K562 (cell line): Measurements from ENCODE around the gene CD72. TPM values are rescaled to one million over a fixed set of nuclear protein-coding genes. Genes with fewer than 3 reads are reported as not detected.

ENCODE experiments used
- ATAC-seq: fragments of 200-7000 bp; cut with Tn5 transposase; 3 replicates; pipeline ENCODE4 v1.9.1; 2020; ENCODE audit warnings: moderate library complexity
- BruUV-seq: library from RNA; stranded (reverse); fragments of 400-500 nt; replicated peaks from 2 replicates; lab custom pipeline; 2021; lab: Mats Ljungman, UMichigan
- CTCF ChIA-PET: fragments of 300-600 bp; formaldehyde crosslinking; extraction: SDS; loops from one replicate; lab custom pipeline; 2021; ENCODE audit warnings: low intra/inter-chr PET ratio; lab: Yijun Ruan, JAX
- POLR2A ChIA-PET: fragments of 300-600, 350-650 bp; sonication (Branson Sonifier 250); formaldehyde crosslinking; extraction: SDS; loops from one replicate; lab custom pipeline; 2021; ENCODE audit warnings: antibody characterized with exemption, inconsistent platforms; lab: Yijun Ruan, JAX
- DNase-seq, 4 experiments: peaks; one replicate each; pipeline versions ENCODE4 v3.0.0 to v3.0.0-alpha.2; 2011 to 2018; ENCODE audit warnings: low spot score in 3 of 4, mixed read lengths in 3 of 4; ENCODE audit errors: extremely low read depth in 1 of 4
- FAIRE-seq: peaks from 2 replicates; lab custom pipeline; 2011; peaks lifted over from hg19 to GRCh38; lab: Jason Lieb, UNC
- H2AFZ ChIP-seq: 2 replicates; pipeline ENCODE4 v1.6.0; 2011; ENCODE audit warnings: low read depth, low read length, control low read depth, inconsistent platforms
- H3K27ac ChIP-seq: fragments of 200-600 bp; 3 replicates; pipeline ENCODE4 v1.8.0; 2011; ENCODE audit warnings: low read depth, mild to moderate bottlenecking, control low read depth, inconsistent platforms, low read length, moderate library complexity, mixed read lengths; ENCODE audit errors: extremely low read depth
- H3K27me3 ChIP-seq, 2 experiments: fragments of 300-600 bp in 1 of 2; 2 replicates in 1 of 2; 3 replicates in 1 of 2; pipeline versions ENCODE4 v1.6.0 to v1.8.0; 2011; ENCODE audit warnings: inconsistent platforms in 2 of 2, low read length in 2 of 2, mild to moderate bottlenecking in 1 of 2, mixed read lengths in 1 of 2, moderate library complexity in 1 of 2; ENCODE audit not compliant: control insufficient read depth in 2 of 2, insufficient read depth in 2 of 2
- H3K36me3 ChIP-seq: fragments of 300-600 bp; 3 replicates; pipeline ENCODE4 v1.8.0; 2011; ENCODE audit warnings: mild to moderate bottlenecking, low read length, inconsistent platforms; ENCODE audit not compliant: control insufficient read depth, insufficient read depth
- H3K4me1 ChIP-seq, 2 experiments: fragments of 200-600 bp in 1 of 2; replicated peaks in 1 of 2; 2 replicates in 1 of 2; 3 replicates in 1 of 2; pipeline versions ENCODE4 v1.5.1 to v1.8.0; 2011; ENCODE audit warnings: inconsistent platforms in 2 of 2, low read length in 2 of 2, mild to moderate bottlenecking in 1 of 2, mixed read lengths in 1 of 2, moderate library complexity in 1 of 2; ENCODE audit not compliant: control insufficient read depth in 2 of 2, insufficient read depth in 2 of 2
- H3K4me2 ChIP-seq: 2 replicates; pipeline ENCODE4 v1.6.1; 2011; ENCODE audit warnings: low read length, control low read depth, inconsistent platforms, mixed read lengths; ENCODE audit not compliant: insufficient read depth
- H3K4me3 ChIP-seq: fragments of 200-600 bp; sonication (generic), shearing (Covaris generic); 2 replicates; pipeline ENCODE4 v1.5.1; 2016; ENCODE audit warnings: control low read depth, inconsistent platforms
- H3K79me2 ChIP-seq: fragments of 200-600 bp; 3 replicates; pipeline ENCODE4 v1.8.0; 2011; ENCODE audit warnings: low read length, inconsistent platforms; ENCODE audit not compliant: control insufficient read depth, insufficient read depth
- H3K9ac ChIP-seq, 2 experiments: 2 replicates each; pipeline versions ENCODE4 v1.6.0 to v1.6.1; 2011; ENCODE audit warnings: low read depth in 2 of 2, low read length in 2 of 2, control low read depth in 1 of 2, inconsistent platforms in 1 of 2, mild to moderate bottlenecking in 1 of 2, mixed read lengths in 1 of 2; ENCODE audit not compliant: insufficient read depth in 1 of 2
- H3K9me1 ChIP-seq: one replicate; pipeline ENCODE4 v1.6.0; 2011; ENCODE audit warnings: inconsistent platforms, mild to moderate bottlenecking, low read length, moderate library complexity; ENCODE audit not compliant: control insufficient read depth, insufficient read depth
- H3K9me3 ChIP-seq: replicated peaks from 2 replicates; pipeline ENCODE4 v1.5.1; 2011; ENCODE audit warnings: low read depth, low read length, inconsistent platforms; ENCODE audit not compliant: control insufficient read depth, insufficient read depth
- H4K20me1 ChIP-seq: replicated peaks from 2 replicates; pipeline ENCODE4 v1.6.1; 2011; ENCODE audit warnings: low read length, inconsistent platforms, mixed read lengths; ENCODE audit not compliant: control insufficient read depth, insufficient read depth
- CCNT2 ChIP-seq: IDR thresholded peaks from 2 replicates; pipeline ENCODE4 v1.6.1; 2011; ENCODE audit warnings: borderline replicate concordance, low read depth, mild to moderate bottlenecking, moderate library complexity, mixed read lengths, low read length; ENCODE audit not compliant: insufficient read length; ENCODE audit errors: extremely low read depth
- CEBPG ChIP-seq, 3 experiments: fragments of 200-800 bp in 1 of 3; sonication (Bioruptor generic) in 1 of 3; sonication (generic) in 1 of 3; formaldehyde crosslinking in 1 of 3; IDR thresholded peaks in 2 of 3; conservative IDR thresholded peaks in 1 of 3; 2 replicates each; pipeline versions ENCODE4 v1.6.1 to v1.8.0; 2016 to 2022; ENCODE audit warnings: missing compliant biosample characterization in 2 of 3, missing genetic modification characterization in 2 of 3, mild to moderate bottlenecking in 1 of 3, missing genetic modification reagents in 1 of 3
- KDM2B ChIP-seq: fragments of 250-450 bp; sonication (Bioruptor Pico); IDR thresholded peaks from 2 replicates; pipeline ENCODE4 v1.8.0; 2021; ENCODE audit warnings: mild to moderate bottlenecking, moderate library complexity
- PHF21A ChIP-seq: fragments of 450-650 bp; IDR thresholded peaks from 2 replicates; pipeline ENCODE4 v1.6.1; 2017; ENCODE audit warnings: low read depth, borderline replicate concordance
- RBM22 ChIP-seq: fragments of 200-400 bp; formaldehyde crosslinking; IDR thresholded peaks from 2 replicates; pipeline ENCODE4 v1.6.1; 2018; ENCODE audit warnings: low read length, low read depth; ENCODE audit not compliant: poor library complexity, severe bottlenecking
- SIN3B ChIP-seq: fragments of 450-650 bp; IDR thresholded peaks from 2 replicates; pipeline ENCODE4 v1.6.1; 2017; ENCODE audit warnings: low read depth, mild to moderate bottlenecking, moderate library complexity
- ZBTB9 ChIP-seq: fragments of 450-650 bp; formaldehyde crosslinking; IDR thresholded peaks from 2 replicates; pipeline ENCODE4 v1.4.0; 2020; ENCODE audit warnings: mild to moderate bottlenecking, moderate library complexity
- ZNF23 ChIP-seq: fragments of 250-450 bp; sonication (Bioruptor Pico); IDR thresholded peaks from 2 replicates; pipeline ENCODE4 v1.4.0; 2020; ENCODE audit warnings: mild to moderate bottlenecking
- ZNF232 ChIP-seq: sonication (generic); formaldehyde crosslinking; IDR thresholded peaks from 2 replicates; pipeline ENCODE4 v1.8.0; 2022; ENCODE audit warnings: mild to moderate bottlenecking, missing genetic modification reagents
- ZNF239 ChIP-seq: fragments of 250-450 bp; sonication (Bioruptor Pico); IDR thresholded peaks from 2 replicates; pipeline ENCODE4 v1.4.0; 2020; ENCODE audit warnings: mild to moderate bottlenecking
- WGBS: fragments of 100-300 bp; shearing (Covaris generic); methylation state at CpG from one replicate; pipeline ENCODE4 v1.1.6; 2016; ENCODE audit warnings: low coverage, mixed read lengths; ENCODE audit not compliant: insufficient coverage; ENCODE audit errors: missing lambda C conversion rate; 5-methylcytosine and 5-hydroxymethylcytosine counted together
- in situ Hi-C: fragments of 300-500 bp; cut with MboI; formaldehyde crosslinking; loops from 4 replicates; pipeline ENCODE4 v1.15.0; 2018; ENCODE audit warnings: inconsistent platforms, mixed read lengths
- intact Hi-C: fragments of 100-400 bp; cut with micrococcal nuclease; formaldehyde crosslinking; loops from 2 replicates; pipeline ENCODE4 v1.14.2; 2022
- polyA plus RNA-seq, 8 experiments: library from polyadenylated mRNA; depleted of rRNA in 4 of 8; stranded (reverse) in 5 of 8; unstranded in 3 of 8; fragments of >200 nt; fragmentation: Nextera tagmentation in 2 of 8; fragmentation: Illumina TruSeq in 1 of 8; extraction: Ambion mirVana in 2 of 8; extraction: Trizol in 1 of 8; gene quantifications; 2 replicates each; pipeline versions ENCODE4 v1.2.1 to v1.2.3, GENCODE V29; 2011 to 2014; ENCODE audit warnings: inconsistent platforms in 1 of 8, missing spikeins in 1 of 8
- total RNA-seq, 7 experiments: library from RNA; depleted of rRNA in 6 of 7; stranded (reverse); fragments of >200 nt in 6 of 7; fragmentation: Illumina TruSeq in 2 of 7; extraction: Trizol in 2 of 7; gene quantifications; 2 replicates each; pipeline versions ENCODE4 v1.2.1 to v1.2.3, GENCODE V29; 2011 to 2021; ENCODE audit warnings: low replicate concordance in 1 of 7
- TF ChIP-seq, protein P1 (sequence below), 2 experiments: IDR thresholded peaks; 2 replicates each; pipeline ENCODE4 v1.6.1; 2011; ENCODE audit warnings: borderline replicate concordance in 1 of 2, control low read depth in 1 of 2, low read depth in 1 of 2, low read length in 1 of 2, mild to moderate bottlenecking in 1 of 2, mixed read lengths in 1 of 2, moderate library complexity in 1 of 2; ENCODE audit not compliant: insufficient read depth in 1 of 2, insufficient read length in 1 of 2, poor library complexity in 1 of 2, severe bottlenecking in 1 of 2; ENCODE audit errors: extremely low read depth in 1 of 2

The CD72 gene
- total and polyA plus RNA-seq, 9 of the 15 experiments (the other 6 are each of a cell fraction or from before 2014, with no cell fraction given), result 0.11 to 0.78 (median 0.27) TPM; not detected in 1

DNA sequence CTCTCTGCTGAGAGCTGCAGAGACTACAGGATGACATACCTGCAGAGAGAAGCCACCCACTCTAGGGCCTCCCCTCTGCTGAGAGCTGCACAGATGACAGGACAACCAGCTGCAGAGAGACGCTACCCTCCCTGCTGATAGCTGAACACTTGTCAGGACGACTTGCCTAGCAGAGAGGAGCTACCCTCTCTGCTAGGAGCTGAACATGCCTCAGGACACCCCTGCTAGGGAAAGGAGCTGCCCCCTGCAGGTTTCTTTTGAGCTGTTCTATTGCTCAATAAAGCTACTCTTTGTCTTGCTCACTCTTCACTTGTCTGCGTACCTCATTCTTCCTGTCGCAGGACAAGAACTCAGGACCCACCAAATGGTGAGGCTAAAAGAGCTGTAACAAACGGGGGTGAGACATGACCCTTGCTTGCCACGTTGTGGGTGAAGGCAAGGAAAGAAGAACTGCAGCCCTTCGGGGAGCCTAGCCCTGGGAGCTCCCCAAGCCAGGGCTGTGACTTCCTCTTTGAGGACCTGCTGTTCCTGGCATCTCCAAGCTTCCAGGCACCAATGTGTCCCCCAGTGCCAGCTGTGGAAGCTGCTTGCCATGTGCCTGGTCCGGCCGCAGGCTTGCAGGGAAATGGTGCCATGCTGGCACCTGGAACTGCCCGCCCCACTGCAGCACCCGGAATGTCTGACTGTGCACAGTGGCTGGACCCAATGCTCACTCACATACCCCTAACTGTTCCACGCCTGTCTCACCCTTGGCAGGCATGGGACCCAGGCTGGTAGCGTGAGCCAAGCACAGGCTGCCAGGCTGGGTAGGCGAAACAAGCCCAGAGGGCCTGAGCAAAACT, 18.2 kb downstream of the CD72 start (continued):
- TF ChIP-seq CEBPG (CRISPR knock-in tag; IDR thresholded peaks at IDR 0.05) (no peak), CEBPG (tag; conservative IDR thresholded peaks at IDR 0.05 in 1 of 2, IDR thresholded peaks at IDR 0.05 in 1 of 2) (0 out of 4 replicates have a peak, but pooled peaks of 1 of the 2 experiments have one; percentile 17), CCNT2 (no peak), SIN3B (no peak), RBM22 (no peak), ZNF239 (CRISPR knock-in tag) (no peak)
- TF ChIP-seq, all 486 proteins: peak for 3

GRCh38 chr9:35598866-35599590, 19.2 kb downstream of the CD72 start:
- Histone ChIP-seq H3K4me3 (no peak overlapping the region), H4K20me1 (no peaks in the 10 kb centered on the region), H3K9ac (no peak overlapping the region), H3K9me3 (no peaks in the 10 kb centered on the region)
- POLR2A ChIA-PET, result interaction anchor here (0.6 to 1.2 kb wide), 4 partner anchors 12 to 174 kb away, joined by 3 to 5 read pairs (median 3); no protein-coding TSS in a partner anchor
- FAIRE-seq, result no peak
- TF ChIP-seq PHF21A (no peak), KDM2B (CRISPR knock-in tag) (no peak), ZBTB9 (CRISPR knock-in tag) (no peak), ZNF232 (CRISPR knock-in tag) (no peak), ZNF23 (CRISPR knock-in tag) (no peak)
- TF ChIP-seq, protein P1, sequence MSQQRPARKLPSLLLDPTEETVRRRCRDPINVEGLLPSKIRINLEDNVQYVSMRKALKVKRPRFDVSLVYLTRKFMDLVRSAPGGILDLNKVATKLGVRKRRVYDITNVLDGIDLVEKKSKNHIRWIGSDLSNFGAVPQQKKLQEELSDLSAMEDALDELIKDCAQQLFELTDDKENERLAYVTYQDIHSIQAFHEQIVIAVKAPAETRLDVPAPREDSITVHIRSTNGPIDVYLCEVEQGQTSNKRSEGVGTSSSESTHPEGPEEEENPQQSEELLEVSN (IDR thresholded peaks at IDR 0.05; ENCODE audit: borderline replicate concordance in 1 of 2, extremely low read depth in 1 of 2, insufficient read depth in 1 of 2, insufficient read length in 1 of 2, low read depth in 1 of 2, low read length in 1 of 2, poor library complexity in 1 of 2, severe bottlenecking in 1 of 2), result no peak
- TF ChIP-seq, all 486 proteins: peak for 0
- Histone ChIP-seq H3K4me1 (peaks cover 2 to 15% of the 10 kb centered on the region in 2 experiments; a peak in 3 of 5 replicates), H3K79me2 (no peaks in the 10 kb centered on the region), H3K9me1 (no peaks in the 10 kb centered on the region), H3K27me3 (no peaks in the 10 kb centered on the region), H2AFZ (no peak overlapping the region), H3K27ac (no peak overlapping the region), H3K36me3 (no peaks in the 10 kb centered on the region), H3K4me2 (no peak overlapping the region)
- CTCF ChIA-PET, result no interaction called here
- DNase-seq, result no peak
- intact Hi-C loops, result no loop called here
- BruUV-seq, result no TSS peak
- WGBS, result 22% methylated on average over 9 of the region's 11 CpGs
- in situ Hi-C loops, result no loop called here
- ATAC-seq, result no peak
